ENCODE measurements around the gene PNMT.
"Not testable (repeated sequence)": the region's sequence is repeated elsewhere in the genome, so short reads cannot be mapped to it uniquely, and the experiment has no call there.

The PNMT gene

GRCh38 chr17:39706383-39706782 is 38.1 kb downstream of the PNMT start:
- Histone ChIP-seq H3K9ac (ENCODE audit: low read depth, low read length) (no peak overlapping the region), H3K9me3 (ENCODE audit: control insufficient read depth, insufficient read depth, low read length) (no peaks in the 10 kb centered on the region), H3K36me3 (ENCODE audit: insufficient read depth, low read length) (peaks cover 17% of the 10 kb centered on the region; the same call in 1 of the 2 replicates), H3K4me1 (ENCODE audit: insufficient read depth, low read length) (peaks cover 22% of the 10 kb centered on the region)

GRCh38 chr17:39706921-39707337 is 38.7 kb downstream of the PNMT start:
- Histone ChIP-seq H3K36me3 (ENCODE audit: insufficient read depth, low read length) (peaks cover 20% of the 10 kb centered on the region), H3K9ac (ENCODE audit: low read depth, low read length) (no peak overlapping the region), H3K4me1 (ENCODE audit: insufficient read depth, low read length) (peaks cover 18% of the 10 kb centered on the region), H3K9me3 (ENCODE audit: control insufficient read depth, insufficient read depth, low read length) (no peaks in the 10 kb centered on the region)

GRCh38 chr17:39709319-39709997 is 41.2 kb downstream of the PNMT start:
- Histone ChIP-seq H3K9ac (ENCODE audit: low read depth, low read length) (no peak overlapping the region), H3K4me1 (ENCODE audit: insufficient read depth, low read length) (peaks cover 5% of the 10 kb centered on the region; the same call in 1 of the 2 replicates), H3K36me3 (ENCODE audit: insufficient read depth, low read length) (peaks cover 26% of the 10 kb centered on the region), H3K9me3 (ENCODE audit: control insufficient read depth, insufficient read depth, low read length) (no peaks in the 10 kb centered on the region)

DNA sequence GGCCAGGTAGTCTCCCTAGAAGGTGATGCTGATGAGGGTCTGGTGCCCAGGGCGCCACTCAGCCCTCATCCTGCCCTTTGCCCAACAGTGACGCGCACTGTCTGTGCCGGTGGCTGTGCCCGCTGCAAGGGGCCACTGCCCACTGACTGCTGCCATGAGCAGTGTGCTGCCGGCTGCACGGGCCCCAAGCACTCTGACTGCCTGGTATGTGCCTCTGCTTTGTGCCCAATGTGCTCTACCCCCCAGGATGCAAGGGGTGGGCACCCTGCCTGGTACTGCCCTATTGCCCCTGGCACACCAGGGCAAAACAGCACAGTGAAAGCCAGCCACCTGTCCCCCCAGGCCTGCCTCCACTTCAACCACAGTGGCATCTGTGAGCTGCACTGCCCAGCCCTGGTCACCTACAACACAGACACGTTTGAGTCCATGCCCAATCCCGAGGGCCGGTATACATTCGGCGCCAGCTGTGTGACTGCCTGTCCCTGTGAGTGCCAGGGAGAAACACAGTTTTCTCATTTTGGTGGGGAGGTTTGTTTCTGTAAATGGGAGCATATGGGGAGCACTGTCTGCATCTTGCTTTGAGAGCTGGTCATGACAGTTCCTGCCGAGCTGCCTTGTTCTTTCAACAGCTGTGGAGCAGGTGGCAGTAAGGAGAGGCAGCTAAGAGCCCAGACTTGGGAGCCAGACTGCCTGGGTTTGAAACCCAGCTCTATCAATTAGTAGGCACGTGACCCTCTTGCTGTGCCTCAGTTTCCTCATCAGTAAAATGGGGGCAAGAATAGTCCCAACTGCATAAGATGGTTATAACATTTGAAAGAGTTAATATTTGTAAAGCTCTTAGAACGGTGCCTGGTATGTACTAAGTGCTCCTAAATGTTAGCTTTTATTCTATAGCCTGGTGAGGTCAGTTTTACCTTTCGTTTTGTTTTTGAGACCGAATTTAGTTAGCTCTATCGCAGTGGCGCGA is 42.0 kb downstream of the PNMT start:
- Histone ChIP-seq H3K4me1 (ENCODE audit: insufficient read depth, low read length) (no peaks in the 10 kb centered on the region; the same call in 1 of the 2 replicates), H3K9ac (ENCODE audit: low read depth, low read length) (no peak overlapping the region), H3K36me3 (ENCODE audit: insufficient read depth, low read length) (peaks cover 28% of the 10 kb centered on the region), H3K9me3 (ENCODE audit: control insufficient read depth, insufficient read depth, low read length) (no peaks in the 10 kb centered on the region)

DNA sequence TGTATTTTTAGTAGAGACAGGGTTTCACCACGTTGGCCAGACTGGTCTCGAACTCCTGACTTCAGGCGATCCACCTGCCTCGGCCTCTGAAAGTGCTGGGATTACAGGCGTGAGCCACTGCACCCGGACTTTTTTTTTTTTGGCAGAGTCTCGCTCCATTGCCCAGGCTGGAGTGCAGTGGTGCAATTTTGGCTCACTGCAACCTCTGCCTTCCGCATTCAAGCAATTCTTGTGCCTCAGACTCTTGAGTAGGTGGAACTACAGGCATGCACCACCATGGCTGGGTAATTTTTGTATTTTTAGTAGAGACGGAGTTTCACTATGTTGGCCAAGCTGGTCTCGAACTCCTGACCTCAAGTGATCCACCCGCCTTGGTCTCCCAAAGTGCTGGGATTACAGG is 42.8 kb downstream of the PNMT start:
- H3K9me3 ChIP-seq (ENCODE audit: control insufficient read depth, insufficient read depth, low read length); H3K4me1 ChIP-seq (ENCODE audit: insufficient read depth, low read length); H3K9ac ChIP-seq (ENCODE audit: low read depth, low read length): not testable (repeated sequence)
- H3K36me3 ChIP-seq (ENCODE audit: insufficient read depth, low read length), result peaks cover 33% of the 10 kb centered on the region

DNA sequence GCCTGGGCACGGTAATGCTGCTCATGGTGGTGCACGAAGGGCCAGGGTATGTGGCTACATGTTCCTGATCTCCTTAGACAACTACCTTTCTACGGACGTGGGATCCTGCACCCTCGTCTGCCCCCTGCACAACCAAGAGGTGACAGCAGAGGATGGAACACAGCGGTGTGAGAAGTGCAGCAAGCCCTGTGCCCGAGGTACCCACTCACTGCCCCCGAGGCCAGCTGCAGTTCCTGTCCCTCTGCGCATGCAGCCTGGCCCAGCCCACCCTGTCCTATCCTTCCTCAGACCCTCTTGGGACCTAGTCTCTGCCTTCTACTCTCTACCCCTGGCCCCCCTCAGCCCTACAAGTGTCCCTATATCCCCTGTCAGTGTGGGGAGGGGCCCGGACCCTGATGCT is 43.6 kb downstream of the PNMT start:
- H3K9ac ChIP-seq (ENCODE audit: low read depth, low read length), result no peak overlapping the region
- peaks cover 33% of the 10 kb centered on the region for H3K36me3 ChIP-seq (ENCODE audit: insufficient read depth, low read length)
- H3K9me3 ChIP-seq (ENCODE audit: control insufficient read depth, insufficient read depth, low read length), result no peaks in the 10 kb centered on the region
- H3K4me1 ChIP-seq (ENCODE audit: insufficient read depth, low read length), result no peaks in the 10 kb centered on the region

DNA sequence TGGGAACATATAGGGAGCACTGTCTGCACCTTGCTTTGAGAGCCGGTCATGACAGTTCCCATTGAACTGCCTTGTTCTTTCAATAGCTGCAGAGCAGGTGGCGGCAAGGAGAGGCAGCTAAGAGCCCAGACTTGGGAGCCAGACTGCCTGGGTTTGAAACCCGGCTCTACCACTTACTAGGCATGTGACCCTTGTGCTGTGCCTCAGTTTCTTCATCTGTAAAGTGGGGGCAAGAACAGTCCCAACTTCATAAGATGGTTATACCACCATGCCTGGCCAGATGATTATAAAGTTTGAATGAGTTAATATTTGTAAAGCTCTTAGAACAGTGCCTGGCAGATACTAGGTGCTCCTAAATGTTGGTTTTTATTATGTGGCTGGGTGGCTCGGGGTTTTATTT is 46.0 kb downstream of the PNMT start:
- Histone ChIP-seq H3K9me3 (ENCODE audit: control insufficient read depth, insufficient read depth, low read length) (no peaks in the 10 kb centered on the region), H3K36me3 (ENCODE audit: insufficient read depth, low read length) (peaks cover 26% of the 10 kb centered on the region), H3K4me1 (ENCODE audit: insufficient read depth, low read length) (no peaks in the 10 kb centered on the region), H3K9ac (ENCODE audit: low read depth, low read length) (no peak overlapping the region)

- Histone ChIP-seq H3K9ac (ENCODE audit: low read depth, low read length) (no peak overlapping the region), H3K4me1 (ENCODE audit: insufficient read depth, low read length) (no peaks in the 10 kb centered on the region), H3K36me3 (ENCODE audit: insufficient read depth, low read length) (peaks cover 33% of the 10 kb centered on the region), H3K9me3 (ENCODE audit: control insufficient read depth, insufficient read depth, low read length) (no peaks in the 10 kb centered on the region)
Measured at GRCh38 chr17:39715375-39716072, 47.3 kb downstream of the PNMT start.

GRCh38 chr17:39716073-39716818 is 48.0 kb downstream of the PNMT start:
- Histone ChIP-seq H3K9me3 (ENCODE audit: control insufficient read depth, insufficient read depth, low read length) (no peaks in the 10 kb centered on the region), H3K9ac (ENCODE audit: low read depth, low read length) (no peak overlapping the region), H3K36me3 (ENCODE audit: insufficient read depth, low read length) (peaks cover 29% of the 10 kb centered on the region)

GRCh38 chr17:39716879-39717536 is 48.8 kb downstream of the PNMT start:
- Histone ChIP-seq H3K4me1 (ENCODE audit: insufficient read depth, low read length) (no peaks in the 10 kb centered on the region), H3K36me3 (ENCODE audit: insufficient read depth, low read length) (peaks cover 26% of the 10 kb centered on the region), H3K9me3 (ENCODE audit: control insufficient read depth, insufficient read depth, low read length) (no peaks in the 10 kb centered on the region)

More at GRCh38 chr17:39716073-39716818, 48.0 kb downstream of the PNMT start:
- no peaks in the 10 kb centered on the region for H3K4me1 ChIP-seq (ENCODE audit: insufficient read depth, low read length)

GRCh38 chr17:39717660-39718059 is 49.4 kb downstream of the PNMT start:
- no peaks in the 10 kb centered on the region for H3K9me3 ChIP-seq (ENCODE audit: control insufficient read depth, insufficient read depth, low read length)
- no peaks in the 10 kb centered on the region for H3K4me1 ChIP-seq (ENCODE audit: insufficient read depth, low read length)
- H3K9ac ChIP-seq (ENCODE audit: low read depth, low read length), result no peak overlapping the region
- peaks cover 26% of the 10 kb centered on the region for H3K36me3 ChIP-seq (ENCODE audit: insufficient read depth, low read length)

More at GRCh38 chr17:39716879-39717536, 48.8 kb downstream of the PNMT start:
- H3K9ac ChIP-seq (ENCODE audit: low read depth, low read length), result no peak overlapping the region

DNA sequence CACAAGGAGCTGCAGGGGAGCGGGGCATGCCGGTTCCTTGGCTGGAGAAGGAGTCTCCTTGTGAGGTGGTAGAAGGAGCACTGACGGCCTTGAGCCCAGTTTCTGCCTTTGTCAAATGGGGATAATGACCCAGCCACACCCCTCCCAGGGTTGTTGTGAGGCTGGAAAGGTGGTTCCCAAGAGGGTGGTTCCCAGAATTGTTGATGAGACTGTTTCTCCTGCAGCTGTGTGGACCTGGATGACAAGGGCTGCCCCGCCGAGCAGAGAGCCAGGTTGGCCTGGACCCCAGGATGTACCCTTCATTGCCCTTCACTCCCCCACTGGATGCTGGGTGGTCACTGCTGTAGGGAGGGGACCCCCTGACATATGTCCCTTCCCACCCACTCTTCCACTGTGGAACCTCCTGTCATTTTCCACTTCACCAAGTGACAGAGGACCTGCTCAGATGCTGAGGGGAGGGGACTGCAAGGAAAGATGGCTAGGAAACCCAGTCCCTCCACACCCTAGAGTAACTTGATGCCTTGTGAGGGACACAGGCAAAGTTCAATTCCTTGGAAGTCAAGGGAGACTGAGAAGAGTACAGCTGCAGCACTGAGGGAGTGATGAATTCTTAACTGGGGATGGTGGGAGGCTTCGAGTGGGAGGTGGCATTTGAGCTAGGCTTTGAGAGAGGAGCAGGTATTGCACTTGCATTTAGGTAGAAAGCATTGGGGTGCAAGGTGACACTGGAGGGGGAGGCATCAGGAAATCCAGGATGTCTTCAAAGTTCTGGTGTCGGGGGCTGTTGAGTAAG is 51.5 kb downstream of the PNMT start:
- Histone ChIP-seq H3K4me1 (ENCODE audit: insufficient read depth, low read length) (peaks cover 5% of the 10 kb centered on the region; the same call in 1 of the 2 replicates), H3K9ac (ENCODE audit: low read depth, low read length) (no peak overlapping the region), H3K36me3 (ENCODE audit: insufficient read depth, low read length) (peaks cover 20% of the 10 kb centered on the region), H3K9me3 (ENCODE audit: control insufficient read depth, insufficient read depth, low read length) (no peaks in the 10 kb centered on the region)

Data from ES-I3 (cell line).